NCI-H2081 treated with DMSO at 0.1 percent for 48 hours (cell line): ENCODE measurements around the gene OR2T2.
"Not testable (repeated sequence)": the region's sequence is repeated elsewhere in the genome, so short reads cannot be mapped to it uniquely, and the experiment has no call there.

Source experiments
- DNase-seq: peaks from one replicate; lab custom pipeline; 2025; lab: John Stamatoyannopoulos, UW

Gene OR2T2, protein sequence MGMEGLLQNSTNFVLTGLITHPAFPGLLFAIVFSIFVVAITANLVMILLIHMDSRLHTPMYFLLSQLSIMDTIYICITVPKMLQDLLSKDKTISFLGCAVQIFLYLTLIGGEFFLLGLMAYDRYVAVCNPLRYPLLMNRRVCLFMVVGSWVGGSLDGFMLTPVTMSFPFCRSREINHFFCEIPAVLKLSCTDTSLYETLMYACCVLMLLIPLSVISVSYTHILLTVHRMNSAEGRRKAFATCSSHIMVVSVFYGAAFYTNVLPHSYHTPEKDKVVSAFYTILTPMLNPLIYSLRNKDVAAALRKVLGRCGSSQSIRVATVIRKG

DNA sequence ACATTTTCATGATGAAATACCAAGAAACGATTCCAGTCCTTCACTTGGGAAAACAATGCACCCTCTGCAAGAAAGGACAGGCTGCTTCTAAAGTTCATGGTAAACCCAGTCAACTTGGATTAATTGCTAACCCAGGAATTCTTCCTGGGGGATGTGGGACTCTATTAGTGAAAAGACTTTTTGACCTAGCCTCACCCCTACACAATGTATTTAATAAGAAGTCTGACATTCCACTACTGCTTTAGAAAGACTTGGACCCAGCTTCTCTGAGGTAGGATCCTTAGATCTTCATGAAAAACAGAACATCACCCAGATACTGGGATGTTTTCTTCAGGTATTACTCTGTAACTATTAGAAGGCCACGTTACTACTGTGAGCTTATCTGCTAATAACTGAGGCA, at the start of gene OR2T2:
Gene OR2T2 (plus strand): TSS at position 239 of the 400 bp plus-strand sequence. CDS start 7,161 bp downstream, outside the sequence.
- DNase-seq = not testable (repeated sequence)

DNA sequence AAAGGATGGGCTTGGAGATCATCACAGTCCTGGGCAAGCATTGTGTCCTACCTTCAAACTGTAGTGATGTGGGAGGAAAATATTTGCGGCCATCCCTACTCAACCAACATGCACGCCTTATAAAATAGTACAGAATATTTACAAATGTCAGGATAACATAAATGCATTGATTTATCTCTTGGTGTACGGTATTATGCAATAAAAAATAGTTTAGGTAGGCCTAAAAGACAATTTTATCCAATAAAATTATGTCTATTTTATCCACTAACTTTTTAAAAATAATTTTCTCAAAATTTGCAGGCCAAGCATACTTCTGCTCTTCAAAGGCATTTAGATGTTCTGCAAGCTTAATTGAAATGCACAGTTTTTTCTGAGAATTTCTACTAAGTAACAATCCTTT, 42.7 kb upstream of the OR2T2 start, which contains the start of gene OR2T1:
Gene OR2T1 (plus strand): TSS at position 301 of the 400 bp plus-strand sequence. CDS start 3,100 bp downstream, outside the sequence.
- no peak for DNase-seq

DNA sequence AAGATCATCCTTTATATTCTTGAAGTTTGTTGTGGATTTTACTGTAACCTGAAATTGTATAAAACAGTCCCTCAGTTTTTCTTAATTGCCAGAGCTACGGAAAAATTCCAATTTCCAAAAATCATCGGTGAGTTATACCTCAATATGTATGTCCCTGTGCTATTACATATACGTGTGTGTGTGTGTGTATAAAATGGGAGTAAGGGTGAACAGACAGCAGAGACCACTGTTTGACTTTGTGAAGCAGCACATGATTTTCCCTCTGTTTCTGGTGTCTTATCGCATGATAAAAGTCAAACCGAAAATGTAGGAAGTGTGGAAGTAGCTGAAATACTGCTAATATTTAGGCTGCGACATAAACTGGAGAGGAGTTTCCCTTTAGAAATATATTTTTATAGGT, 41.4 kb upstream of the OR2T2 start:
- DNase-seq = no peak

DNA sequence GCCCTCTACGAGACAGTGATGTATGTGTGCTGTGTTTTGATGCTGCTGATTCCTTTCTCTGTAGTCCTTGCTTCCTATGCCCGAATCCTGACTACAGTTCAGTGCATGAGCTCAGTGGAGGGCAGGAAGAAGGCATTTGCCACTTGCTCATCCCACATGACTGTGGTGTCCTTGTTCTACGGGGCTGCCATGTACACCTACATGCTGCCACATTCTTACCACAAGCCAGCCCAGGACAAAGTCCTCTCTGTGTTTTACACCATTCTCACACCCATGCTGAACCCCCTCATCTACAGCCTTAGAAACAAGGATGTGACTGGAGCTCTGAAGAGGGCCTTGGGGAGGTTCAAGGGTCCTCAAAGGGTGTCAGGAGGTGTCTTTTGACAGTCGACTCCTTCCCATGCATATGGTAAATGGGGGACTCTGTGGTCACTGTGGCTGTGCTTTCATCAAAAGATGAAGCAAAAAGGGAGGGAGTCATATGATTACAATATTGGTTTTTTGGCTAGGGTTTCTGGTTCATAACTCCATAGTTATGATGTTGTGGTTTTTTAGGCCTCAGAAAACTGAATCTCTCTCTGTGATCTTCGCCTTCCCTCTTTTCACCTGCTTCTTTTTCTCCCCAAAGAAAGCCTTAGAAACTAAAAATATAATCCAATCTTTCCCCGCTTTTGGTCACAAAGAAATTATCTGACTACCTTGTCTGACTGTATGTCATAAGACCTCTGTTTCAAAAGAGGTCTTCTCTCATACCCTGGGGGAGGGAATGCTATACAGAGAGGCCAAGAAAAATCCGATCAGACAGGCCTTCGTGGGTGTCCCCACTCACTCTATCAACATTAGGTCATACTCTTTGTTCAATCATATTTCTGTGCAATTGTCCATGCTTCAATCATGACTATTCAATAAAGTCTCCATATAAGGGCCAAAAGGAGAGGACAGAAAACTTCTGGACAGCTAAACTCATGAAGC, 38.4 kb upstream of the OR2T2 start:
- DNase-seq = no peak

DNA sequence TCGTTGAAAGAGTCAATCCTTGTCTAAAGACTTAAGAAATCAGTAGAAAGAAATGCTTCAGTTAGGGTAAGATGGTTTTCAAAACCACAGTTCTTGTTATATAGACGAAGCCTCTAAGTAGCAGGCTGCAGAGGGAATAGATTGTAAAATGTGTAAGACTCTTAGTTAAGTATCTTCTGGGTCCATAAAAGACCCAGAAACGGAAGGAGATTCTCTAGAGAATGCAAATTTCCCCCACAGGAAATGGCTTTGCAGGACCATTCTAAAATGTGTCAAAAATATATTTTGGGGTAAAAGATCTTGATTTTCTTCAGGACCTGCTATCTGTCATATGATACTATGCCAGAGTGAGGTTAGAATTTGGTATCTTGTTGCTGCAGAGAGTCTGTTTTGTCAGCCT, 29.2 kb upstream of the OR2T2 start:
- DNase-seq = no peak

DNA sequence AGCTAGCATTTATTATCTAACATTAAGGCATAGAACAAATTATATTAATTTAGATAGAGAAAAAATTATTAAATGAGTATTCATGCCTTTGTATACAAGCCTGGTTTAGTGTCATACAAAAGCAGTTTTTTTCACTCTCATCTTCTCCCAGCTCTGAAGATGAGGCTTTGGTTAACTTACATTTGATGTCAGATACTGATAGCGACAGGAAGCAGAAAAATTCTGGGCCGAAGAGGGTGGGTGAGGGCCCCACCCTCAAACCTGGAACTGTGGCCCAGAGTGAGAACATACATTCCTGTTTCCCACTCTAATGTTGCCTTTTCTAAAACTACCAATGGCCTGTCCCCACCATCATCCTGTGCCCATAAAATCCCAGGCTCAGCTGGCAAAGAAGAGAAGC, 27.6 kb upstream of the OR2T2 start:
- no peak for DNase-seq

DNA sequence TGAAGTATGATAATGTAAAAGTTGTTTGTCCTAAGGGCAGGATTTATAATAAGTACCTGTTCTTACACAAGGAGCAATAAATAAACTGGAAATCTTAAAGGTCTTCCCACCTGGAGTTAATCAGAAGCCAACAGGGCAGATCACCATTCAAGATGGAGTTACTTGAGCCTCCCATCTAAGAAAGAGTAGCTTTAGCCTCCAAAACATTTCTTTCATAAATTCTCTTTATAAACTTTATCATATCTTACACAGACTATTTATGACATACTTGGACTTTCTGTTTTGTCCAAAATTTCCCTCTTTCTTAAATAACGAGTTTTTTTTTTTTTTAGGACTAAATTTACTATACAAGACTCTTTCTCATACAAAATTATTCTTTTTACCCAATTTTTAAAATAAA, 24.1 kb upstream of the OR2T2 start:
- no peak for DNase-seq

DNA sequence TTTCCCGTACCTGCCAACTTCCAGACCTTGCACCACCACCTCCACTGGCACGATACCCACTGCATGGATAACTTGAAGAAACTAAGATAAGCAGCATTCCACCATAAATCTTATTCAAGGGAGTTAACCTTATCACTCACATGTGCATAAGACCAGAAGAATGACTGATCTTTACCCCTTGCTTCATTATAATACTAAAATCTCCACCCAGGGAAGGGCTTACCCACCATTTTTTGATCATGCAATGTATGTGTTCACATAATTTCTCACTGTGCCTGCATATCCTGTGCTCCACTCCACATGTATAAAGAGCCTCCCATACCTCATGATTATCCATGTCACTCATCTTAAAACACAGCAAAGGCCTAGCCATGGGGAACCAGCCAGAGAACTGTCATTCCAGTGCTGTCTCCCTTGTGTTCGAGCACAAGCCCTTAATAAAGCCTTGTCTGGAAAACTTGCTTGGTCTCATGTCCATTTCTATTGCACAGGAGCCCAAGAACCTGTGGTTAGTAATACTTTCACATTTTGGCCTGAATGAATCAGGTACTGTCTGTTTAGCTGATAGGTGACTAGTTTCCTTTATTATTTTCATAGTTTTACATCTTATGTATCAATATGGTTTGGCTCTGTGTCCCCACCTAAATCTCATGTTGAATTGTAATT, 17.8 kb upstream of the OR2T2 start:
- not testable (repeated sequence) for DNase-seq

DNA sequence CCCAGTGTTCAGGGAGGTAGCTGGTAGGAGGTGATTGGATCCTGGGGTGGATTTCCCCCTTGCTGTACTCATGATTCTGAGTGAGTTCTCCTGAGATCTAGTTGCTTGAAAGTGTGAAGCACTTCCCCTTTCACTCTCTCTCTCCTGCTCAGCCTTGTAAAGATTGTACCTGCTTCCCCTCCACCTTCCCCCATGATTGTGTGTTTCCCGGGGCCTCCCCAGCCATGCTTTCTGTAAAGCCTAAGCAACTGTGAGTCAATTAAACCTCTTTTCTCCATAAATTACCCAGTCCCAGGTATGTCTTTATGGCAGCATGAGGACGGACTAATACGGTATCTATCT, 17.3 kb upstream of the OR2T2 start:
- DNase-seq = not testable (repeated sequence)

DNA sequence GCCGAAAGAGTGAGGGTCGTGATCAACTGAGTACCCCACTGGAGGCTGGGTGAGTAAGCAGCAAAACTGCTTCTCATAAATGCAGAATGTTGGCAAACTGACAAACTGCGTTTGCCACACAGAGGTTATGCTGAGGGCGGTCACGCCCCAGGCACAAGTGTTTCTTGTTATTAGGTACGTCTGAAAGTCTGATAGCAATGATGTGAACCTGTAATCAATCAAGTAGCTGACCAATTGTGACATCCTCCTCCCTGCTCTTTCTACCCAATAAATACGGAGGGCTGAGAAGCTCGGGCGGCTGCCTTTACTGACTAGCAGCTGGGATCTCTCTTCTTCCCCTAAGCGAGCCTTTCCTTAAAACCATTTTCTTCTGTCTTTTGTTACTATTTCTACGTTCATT, 13.8 kb upstream of the OR2T2 start:
- DNase-seq = not testable (repeated sequence)

DNA sequence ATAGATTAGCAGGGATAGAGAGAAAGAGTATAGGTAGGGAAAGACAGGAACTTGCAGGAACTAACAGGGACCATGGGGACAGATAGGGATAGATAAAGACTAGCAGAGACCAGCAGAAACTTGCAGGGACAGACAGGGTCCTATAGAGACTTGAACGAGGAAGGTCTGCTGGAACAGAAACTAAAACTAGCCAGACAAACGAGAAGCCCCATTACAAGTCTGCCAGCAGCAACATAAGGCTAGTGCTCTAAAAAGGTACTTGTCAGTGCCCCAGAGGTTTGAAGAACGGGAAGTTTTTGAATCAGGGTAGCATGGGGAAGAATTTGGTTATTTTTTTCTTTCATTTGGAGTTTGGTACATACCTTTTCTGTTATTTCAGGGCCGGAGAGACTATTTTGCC, 13.2 kb upstream of the OR2T2 start:
- not testable (repeated sequence) for DNase-seq

DNA sequence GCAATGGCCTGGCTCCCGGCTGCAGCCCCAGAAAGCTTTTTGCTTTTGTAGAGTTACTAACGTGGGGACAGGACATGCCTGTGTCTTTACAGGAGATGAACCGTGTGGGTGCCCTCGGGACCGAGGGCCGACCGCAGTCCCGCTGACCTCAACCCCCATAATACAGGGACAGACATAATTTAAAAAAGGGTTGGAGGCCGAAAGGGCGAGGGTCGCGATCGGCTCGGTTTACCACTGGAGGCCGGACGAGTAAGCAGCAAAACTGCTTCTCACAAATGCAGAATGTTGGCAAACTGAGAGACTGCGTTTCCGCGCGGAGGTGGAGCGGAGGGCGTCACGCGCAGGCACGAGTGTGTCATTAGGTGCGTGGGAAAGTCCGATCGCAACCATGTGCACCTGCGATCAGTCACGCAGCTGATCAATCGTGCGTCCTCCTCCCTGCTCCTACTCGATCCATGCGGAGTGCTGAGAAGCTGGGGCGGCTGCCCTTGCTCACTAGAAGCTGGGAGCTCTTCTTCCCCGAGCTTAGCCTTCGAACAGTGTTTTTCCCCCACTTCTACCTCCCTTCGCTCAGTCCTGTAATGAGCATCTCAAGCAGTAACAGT, 11.5 kb upstream of the OR2T2 start:
- DNase-seq = not testable (repeated sequence)

DNA sequence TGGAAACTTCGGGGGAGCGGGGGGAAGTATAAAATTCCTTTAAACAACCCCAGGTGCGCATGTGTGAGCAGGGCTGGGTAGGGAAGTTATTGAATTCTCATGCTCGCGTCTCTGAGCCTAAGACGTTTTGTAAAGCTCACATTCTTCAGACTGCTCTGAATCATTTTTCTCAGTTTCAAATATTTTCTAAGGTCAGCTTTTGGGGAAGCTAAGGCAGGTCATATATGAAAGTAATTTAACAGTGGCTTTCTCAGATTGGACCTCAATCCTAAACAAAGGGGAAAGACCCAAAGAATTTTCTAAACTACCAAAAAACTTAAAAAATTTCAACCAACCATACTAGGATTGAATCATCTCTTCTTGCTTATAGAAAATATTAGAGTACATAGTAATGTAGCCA, 10.5 kb upstream of the OR2T2 start:
- not testable (repeated sequence) for DNase-seq

DNA sequence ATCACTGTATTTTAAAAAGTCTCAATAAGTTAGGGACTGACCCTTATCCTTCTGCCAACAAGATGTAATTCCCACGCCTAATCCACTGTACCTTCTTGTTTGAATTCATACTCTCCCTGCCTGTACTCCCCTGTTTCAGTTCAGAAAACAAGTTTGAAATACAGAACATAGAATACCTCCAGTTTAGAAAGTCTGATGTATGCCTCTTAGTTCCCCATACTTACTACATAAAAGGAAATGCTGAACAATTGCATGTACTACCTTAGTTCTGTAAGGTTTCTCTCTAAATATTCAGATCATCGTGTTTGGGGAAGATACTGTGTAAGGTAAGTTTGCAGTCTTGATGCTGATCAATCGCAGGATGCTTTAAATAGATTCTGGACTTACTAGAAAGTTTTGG, 9.1 kb upstream of the OR2T2 start:
- DNase-seq = not testable (repeated sequence)

DNA sequence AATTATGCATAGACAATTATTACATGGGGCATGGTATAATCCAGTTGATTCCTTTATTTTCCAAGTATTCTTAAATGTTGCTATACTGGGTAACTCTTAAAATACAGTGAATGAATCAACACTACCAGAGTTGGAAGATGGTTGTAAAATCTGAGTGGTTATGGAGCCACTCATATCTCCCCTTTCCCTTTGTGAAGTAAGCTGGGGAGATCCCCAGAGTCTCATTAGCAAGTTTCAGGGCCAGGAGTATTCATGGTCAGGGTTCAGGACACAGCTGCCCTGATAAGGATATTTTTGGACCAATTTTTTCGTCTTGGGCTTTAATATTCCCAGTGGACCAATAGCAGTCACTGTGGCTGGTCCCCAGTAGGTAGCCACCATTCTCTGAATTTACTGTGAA, 6.8 kb upstream of the OR2T2 start:
- not testable (repeated sequence) for DNase-seq

DNA sequence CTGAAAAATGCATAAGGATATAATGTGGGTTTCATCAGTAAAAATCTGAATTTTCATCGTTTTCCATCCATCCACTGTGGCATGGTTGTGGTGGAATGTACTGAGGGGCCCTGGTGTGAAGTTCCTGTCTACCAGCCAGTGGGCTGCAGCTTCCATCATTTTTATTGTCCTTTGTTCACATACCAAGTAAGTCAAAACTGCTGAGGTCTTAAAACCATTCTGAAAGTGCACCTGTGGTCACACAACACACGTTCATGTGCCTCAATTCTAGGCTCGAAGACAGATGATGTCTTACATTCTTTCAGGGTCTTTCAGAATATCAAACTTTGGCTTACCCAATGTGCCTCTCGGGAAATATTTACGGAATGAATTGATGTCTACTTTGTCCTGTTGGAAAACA, 6.2 kb upstream of the OR2T2 start:
- not testable (repeated sequence) for DNase-seq

DNA sequence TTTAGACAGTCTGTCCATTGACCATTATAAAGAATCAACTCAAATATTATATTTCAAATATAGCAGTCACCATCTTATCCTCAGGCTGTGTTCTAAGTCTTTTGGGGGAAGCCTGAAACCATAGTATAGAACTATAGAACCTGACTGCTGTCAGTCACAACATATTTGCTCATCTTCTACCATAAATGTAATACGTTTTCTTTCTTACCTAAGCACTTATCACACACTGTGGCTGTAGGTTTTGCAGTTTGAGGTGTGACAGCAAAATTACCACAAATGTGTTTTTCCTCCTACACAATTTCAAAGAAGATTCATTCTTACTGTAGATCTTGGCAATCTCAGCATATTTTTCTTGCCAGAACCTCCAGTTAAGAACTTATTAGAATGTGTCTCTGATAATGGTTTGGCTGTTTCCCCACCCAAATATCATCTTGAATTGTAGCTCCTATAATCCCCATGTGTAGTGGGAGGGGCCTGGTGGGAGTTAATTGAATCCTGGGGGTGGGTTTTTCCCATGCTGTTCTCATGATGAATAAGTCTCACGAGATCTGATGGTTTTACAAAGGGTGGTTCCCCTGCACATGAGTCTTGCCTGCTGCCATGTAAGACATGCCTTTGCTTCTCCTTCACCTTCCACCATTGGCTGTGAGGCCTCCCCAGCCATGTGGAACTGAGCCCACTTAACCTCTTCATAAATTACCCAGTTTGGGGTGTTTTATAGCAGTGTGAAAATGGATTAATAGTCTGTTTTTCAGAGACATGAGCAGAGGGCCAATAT, 2.7 kb upstream of the OR2T2 start:
- not testable (repeated sequence) for DNase-seq

DNA sequence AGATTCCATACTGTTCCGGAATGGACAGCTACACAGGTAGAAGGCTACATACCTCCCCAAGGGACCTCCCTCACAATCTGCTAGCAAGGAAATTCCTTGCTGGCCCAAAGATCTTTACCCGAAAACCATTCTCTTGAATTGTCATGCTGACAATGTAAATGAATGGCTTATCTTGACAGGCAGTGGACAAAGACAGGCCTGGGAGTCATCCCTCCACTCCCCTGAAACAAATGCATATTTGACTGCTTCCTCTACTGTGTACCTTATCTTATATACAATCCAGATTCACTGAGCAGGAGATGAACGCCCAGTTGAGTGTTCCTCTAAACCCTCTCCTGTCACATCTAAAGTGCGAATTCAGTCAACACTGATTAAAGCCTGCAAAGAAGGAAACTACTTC, 834 bp upstream of the OR2T2 start:
- not testable (repeated sequence) for DNase-seq

DNA sequence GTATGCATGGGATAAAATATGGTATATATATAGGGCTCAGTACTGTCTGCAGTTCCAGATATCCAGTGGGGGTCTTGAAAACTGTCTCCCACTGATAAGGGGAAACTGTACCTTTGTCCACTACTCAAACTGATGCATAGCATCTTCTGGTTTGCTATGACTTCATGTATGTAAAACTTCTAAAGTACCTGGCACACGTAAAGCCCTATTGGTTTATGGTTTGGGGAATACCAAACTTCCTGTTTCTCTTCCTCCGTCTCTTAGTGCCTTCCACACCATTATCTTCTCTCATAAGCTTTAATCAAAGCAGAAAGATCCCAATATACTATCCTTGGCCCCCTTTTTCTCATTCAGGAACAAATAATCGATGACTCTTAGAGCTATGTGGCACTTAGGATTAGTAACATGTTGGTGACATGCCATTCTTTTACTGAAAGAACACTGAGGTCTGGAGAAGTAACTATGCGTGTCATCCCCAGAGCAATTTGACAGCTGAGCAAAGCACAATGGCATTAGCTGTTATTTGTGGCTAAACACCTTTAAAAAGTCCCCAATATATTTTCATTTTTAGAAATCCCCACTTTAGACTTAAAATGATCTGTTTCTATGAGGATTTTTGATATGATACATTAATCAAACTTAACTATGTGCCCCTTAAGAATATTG, 3.1 kb downstream of the OR2T2 start:
- DNase-seq = not testable (repeated sequence)

DNA sequence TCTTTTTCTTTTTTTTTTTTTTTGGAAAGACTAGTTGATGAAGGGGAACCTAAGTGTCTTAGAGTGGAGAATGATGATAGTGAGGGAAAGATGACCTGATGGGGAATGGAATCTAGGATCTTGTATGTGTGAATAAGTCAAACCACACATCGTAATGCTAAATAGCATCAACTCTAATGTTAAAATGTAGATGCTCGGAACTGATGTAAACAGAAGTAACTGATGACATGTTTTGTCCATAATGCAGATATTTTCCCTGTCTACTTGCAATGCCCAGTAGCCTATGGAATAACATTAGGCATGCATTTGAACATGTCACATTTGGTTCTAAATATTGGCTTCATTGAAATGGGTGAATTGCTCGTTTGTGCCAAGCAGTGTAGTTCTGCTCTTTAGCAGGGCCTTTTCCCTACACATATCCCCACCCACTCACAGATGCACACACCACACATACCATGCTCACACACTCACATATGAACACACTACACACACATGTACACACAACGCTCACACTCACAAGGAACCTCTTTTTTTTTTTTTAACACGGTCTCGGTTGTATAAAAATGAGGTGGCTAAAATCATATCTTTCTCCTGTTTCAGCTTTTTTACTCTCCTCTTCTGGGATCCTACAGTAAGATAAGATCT, 4.5 kb downstream of the OR2T2 start:
- DNase-seq = not testable (repeated sequence)
